HG02798 (cell line): ENCODE measurements around the gene STAP2.
A peak's percentile ranks its signal among the peaks of the same experiment; 100 is the strongest.
"Not testable (repeated sequence)": the region's sequence is repeated elsewhere in the genome, so short reads cannot be mapped to it uniquely, and the experiment has no call there.

Experiments used
- ATAC-seq: cut with Tn5 transposase; IDR thresholded peaks from one replicate; pipeline ENCODE4 v1.9.1; 2021; ENCODE audit warnings: mild to moderate bottlenecking; ENCODE audit not compliant: unreplicated experiment, poor library complexity

Gene STAP2

GRCh38 chr19:4359627-4360000 lies 21.0 kb upstream of the STAP2 start:
- no peak for ATAC-seq

- no peak for ATAC-seq
These were observed 20.3 kb upstream of the STAP2 start for GRCh38 chr19:4358709-4359626.

GRCh38 chr19:4357921-4358326 lies 19.3 kb upstream of the STAP2 start:
- no peak for ATAC-seq

GRCh38 chr19:4357095-4357797 lies 18.6 kb upstream of the STAP2 start:
- ATAC-seq, result no peak

- no peak for ATAC-seq
These were observed 16.3 kb upstream of the STAP2 start for GRCh38 chr19:4354897-4355296.

GRCh38 chr19:4354282-4354681 lies 15.7 kb upstream of the STAP2 start:
- no peak for ATAC-seq

GRCh38 chr19:4352701-4353121 lies 14.1 kb upstream of the STAP2 start:
- ATAC-seq, result no peak

- ATAC-seq, result no peak
These were observed 12.1 kb upstream of the STAP2 start for GRCh38 chr19:4350726-4351125.

- no peak for ATAC-seq
These were observed 11.5 kb upstream of the STAP2 start for GRCh38 chr19:4350111-4350510.

GRCh38 chr19:4349225-4349624 lies 10.6 kb upstream of the STAP2 start:
- not testable (repeated sequence) for ATAC-seq

GRCh38 chr19:4347521-4347920 lies 8.9 kb upstream of the STAP2 start:
- no peak for ATAC-seq

- ATAC-seq, result no peak
These were observed 7.4 kb upstream of the STAP2 start for GRCh38 chr19:4346020-4346383.

- ATAC-seq, result no peak
These were observed 6.9 kb upstream of the STAP2 start for GRCh38 chr19:4345342-4346019.

GRCh38 chr19:4343370-4344307 lies 5.0 kb upstream of the STAP2 start, which contains the start of gene MPND:
MPND (plus strand) TSS chr19:4343562; CDS start chr19:4343594, 32 bp downstream.
- ATAC-seq, result peak; percentile 62

GRCh38 chr19:4342615-4343369 lies 4.2 kb upstream of the STAP2 start:
- peak; percentile 86 for ATAC-seq

- ATAC-seq, result no peak
These were observed 3.6 kb upstream of the STAP2 start for GRCh38 chr19:4342314-4342614.

GRCh38 chr19:4337906-4338440 lies 654 bp downstream of the STAP2 start:
- no peak for ATAC-seq

- no peak for ATAC-seq
These were observed 3.6 kb downstream of the STAP2 start for GRCh38 chr19:4334929-4335570.

GRCh38 chr19:4329858-4330257 lies 8.8 kb downstream of the STAP2 start:
- ATAC-seq, result no peak
